ENCODE data around the gene SLC2A4RG. TPM values are rescaled to one million over a fixed set of nuclear protein-coding genes. Genes with fewer than 3 reads are reported as not detected.

Gene SLC2A4RG
- total and polyA plus RNA-seq, 9 donors, result 2.2 to 199 (median 103) TPM

DNA sequence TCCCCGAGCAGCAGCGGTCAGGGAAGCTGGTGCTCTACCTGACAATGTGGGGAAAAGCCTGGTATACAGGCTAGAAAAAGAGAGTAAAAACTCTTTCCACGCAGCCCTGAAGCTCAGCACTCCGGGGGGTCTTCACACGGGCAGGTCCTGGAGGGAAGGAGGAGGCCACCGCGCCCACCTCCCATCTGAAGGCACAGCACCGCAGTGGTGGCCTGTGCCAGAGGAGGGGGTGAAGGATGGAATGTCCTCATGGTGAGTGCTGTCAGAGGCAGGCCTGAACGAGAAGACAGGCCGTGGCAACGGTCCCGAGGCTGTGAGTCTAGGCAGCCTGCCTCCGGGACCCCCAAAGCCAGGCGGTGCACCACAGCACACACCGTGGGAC lies 5.8 kb downstream of the SLC2A4RG start:
- DNase-seq, result peak in 1 of 5 donors; percentile 41
- H3K4me1 ChIP-seq (ENCODE audit: insufficient read depth), result peaks cover 9% of the 10 kb centered on the region
- WGBS, 3 donors, result 54 to 69% (median 56%) methylated on average over 15 of the region's 15 CpGs
- TF ChIP-seq EP300 (IDR thresholded peaks at IDR 0.05) (no peak), POLR2A (IDR thresholded peaks at IDR 0.05) (no peak)
- TF ChIP-seq, protein P1, sequence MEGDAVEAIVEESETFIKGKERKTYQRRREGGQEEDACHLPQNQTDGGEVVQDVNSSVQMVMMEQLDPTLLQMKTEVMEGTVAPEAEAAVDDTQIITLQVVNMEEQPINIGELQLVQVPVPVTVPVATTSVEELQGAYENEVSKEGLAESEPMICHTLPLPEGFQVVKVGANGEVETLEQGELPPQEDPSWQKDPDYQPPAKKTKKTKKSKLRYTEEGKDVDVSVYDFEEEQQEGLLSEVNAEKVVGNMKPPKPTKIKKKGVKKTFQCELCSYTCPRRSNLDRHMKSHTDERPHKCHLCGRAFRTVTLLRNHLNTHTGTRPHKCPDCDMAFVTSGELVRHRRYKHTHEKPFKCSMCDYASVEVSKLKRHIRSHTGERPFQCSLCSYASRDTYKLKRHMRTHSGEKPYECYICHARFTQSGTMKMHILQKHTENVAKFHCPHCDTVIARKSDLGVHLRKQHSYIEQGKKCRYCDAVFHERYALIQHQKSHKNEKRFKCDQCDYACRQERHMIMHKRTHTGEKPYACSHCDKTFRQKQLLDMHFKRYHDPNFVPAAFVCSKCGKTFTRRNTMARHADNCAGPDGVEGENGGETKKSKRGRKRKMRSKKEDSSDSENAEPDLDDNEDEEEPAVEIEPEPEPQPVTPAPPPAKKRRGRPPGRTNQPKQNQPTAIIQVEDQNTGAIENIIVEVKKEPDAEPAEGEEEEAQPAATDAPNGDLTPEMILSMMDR (IDR thresholded peaks at IDR 0.05), result no peak
- peak overlapping the region in 1 of 2 donors; percentile 14 for H3K27ac ChIP-seq
- H3K9me3 ChIP-seq, result no peaks in the 10 kb centered on the region
- H3K27me3 ChIP-seq, result no peaks in the 10 kb centered on the region
- H3K36me3 ChIP-seq, result no peaks in the 10 kb centered on the region
- intact Hi-C loops (cut with DNase I), result no loop called here
- no peak overlapping the region for H3K4me3 ChIP-seq

DNA sequence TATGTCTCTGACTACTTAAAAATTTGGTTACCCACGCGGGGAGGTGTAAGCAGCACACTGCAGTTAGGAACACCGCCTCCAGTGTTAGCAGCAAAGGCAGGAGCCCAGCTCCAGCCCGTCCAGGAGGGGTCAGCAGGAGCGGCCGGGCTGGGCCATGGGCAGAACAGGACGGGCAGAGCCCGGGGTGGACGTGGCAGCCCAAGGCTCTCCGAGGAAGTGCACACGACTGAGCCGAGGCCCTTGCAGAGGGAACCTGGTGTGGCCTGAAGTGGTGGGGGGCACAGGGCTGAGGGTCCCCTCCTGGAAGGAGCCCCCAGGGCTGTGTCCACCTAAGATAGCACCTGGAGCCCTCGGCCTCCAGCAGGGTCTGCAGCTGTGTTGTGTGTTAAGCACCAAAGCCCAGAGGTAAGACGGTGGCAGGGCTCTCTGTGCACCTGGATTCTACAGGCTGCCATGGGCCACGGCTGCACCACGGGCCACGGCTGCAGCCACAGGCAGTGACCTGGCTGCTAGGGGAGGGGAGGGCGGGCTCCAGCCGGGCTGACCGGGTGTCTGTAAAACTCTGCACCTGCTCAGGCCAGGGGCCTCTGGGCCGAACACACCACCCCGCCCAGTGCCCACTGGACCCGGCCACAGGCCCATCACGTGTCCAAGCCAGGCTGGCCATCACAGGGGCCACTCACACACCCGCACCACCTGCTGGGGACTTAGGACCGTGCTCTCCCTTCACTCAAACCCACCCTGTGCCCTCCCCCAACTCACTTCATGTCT lies 6.6 kb downstream of the SLC2A4RG start:
- peak overlapping the region in 1 of 2 donors; percentile 14 for H3K27ac ChIP-seq
- H3K36me3 ChIP-seq, result no peaks in the 10 kb centered on the region
- no peak overlapping the region for H3K4me3 ChIP-seq
- DNase-seq, result peak in 2 of 5 donors; percentile 23 to 39
- WGBS, 3 donors, result 74 to 83% (median 76%) methylated on average over 26 of the region's 26 CpGs
- intact Hi-C loops (cut with DNase I), result no loop called here
- H3K4me1 ChIP-seq (ENCODE audit: insufficient read depth), result peaks cover 9% of the 10 kb centered on the region
- TF ChIP-seq, protein P1 (IDR thresholded peaks at IDR 0.05), result no peak
- TF ChIP-seq POLR2A (IDR thresholded peaks at IDR 0.05), result no peak
- no peak for TF ChIP-seq EP300 (IDR thresholded peaks at IDR 0.05)
- no peaks in the 10 kb centered on the region for H3K9me3 ChIP-seq
- no peaks in the 10 kb centered on the region for H3K27me3 ChIP-seq

GRCh38 chr20:63746751-63747315 lies 7.3 kb downstream of the SLC2A4RG start:
- H3K27ac ChIP-seq, result no peak overlapping the region
- WGBS, 3 donors, result 87 to 91% (median 88%) methylated on average over 45 to 47 of the region's 47 CpGs
- no peak overlapping the region for H3K4me3 ChIP-seq
- H3K4me1 ChIP-seq (ENCODE audit: insufficient read depth), result peaks cover 3% of the 10 kb centered on the region
- intact Hi-C loops (cut with DNase I), result no loop called here
- no peaks in the 10 kb centered on the region for H3K27me3 ChIP-seq
- no peaks in the 10 kb centered on the region for H3K9me3 ChIP-seq
- DNase-seq, result peak in 3 of 5 donors; percentile 24 to 42 (median 34)
- no peaks in the 10 kb centered on the region for H3K36me3 ChIP-seq
- TF ChIP-seq POLR2A (IDR thresholded peaks at IDR 0.05) (no peak), EP300 (IDR thresholded peaks at IDR 0.05) (no peak)
- TF ChIP-seq, protein P1 (IDR thresholded peaks at IDR 0.05), result no peak

DNA sequence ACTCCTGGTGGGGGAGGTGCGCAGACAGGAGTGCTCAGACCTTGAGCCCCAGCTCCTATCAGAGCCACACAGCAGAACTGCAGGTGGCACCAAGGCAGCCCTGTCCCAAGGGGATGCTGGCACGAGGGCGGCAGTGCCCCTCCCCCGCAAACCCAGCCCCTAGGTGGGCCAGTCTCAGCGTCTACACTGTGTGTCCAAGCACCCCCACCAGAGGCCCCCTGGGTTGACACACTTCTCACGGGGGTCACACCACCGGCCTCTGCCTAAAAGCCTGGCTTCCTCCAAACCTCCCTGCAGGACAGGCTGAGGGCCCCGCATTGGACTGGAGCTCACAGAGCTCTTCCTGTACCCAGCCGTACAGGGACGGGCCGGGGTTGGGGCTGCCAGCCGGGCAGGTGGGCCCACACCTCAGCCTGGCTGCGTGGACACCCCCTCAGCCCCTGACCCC lies 8.1 kb downstream of the SLC2A4RG start:
- intact Hi-C loops (cut with DNase I), result no loop called here
- Histone ChIP-seq H3K4me3 (no peak overlapping the region), H3K27ac (peak overlapping the region in 1 of 2 donors; percentile 12), H3K9me3 (no peaks in the 10 kb centered on the region), H3K36me3 (no peaks in the 10 kb centered on the region), H3K4me1 (ENCODE audit: insufficient read depth) (no peaks in the 10 kb centered on the region), H3K27me3 (no peaks in the 10 kb centered on the region)
- DNase-seq, result peak in 2 of 5 donors; percentile 49 to 57
- no peak for TF ChIP-seq EP300 (IDR thresholded peaks at IDR 0.05)
- TF ChIP-seq POLR2A (IDR thresholded peaks at IDR 0.05), result no peak
- TF ChIP-seq, protein P1 (IDR thresholded peaks at IDR 0.05), result no peak
- 49 to 56% (median 50%) methylated on average over 12 to 13 of the region's 13 CpGs for WGBS, 3 donors
